Muscle of back (tissue), 11 donors: Measurements from ENCODE around the gene DNAJC30. TPM values are rescaled to one million over a fixed set of nuclear protein-coding genes. Genes with fewer than 3 reads are reported as not detected.

Experiments used
- DNase-seq, 3 donors: peaks; one replicate each; pipeline versions ENCODE4 v3.0.0 to v3.0.0-alpha.2; 2013
- polyA plus RNA-seq, 10 donors: library from polyadenylated mRNA; unstranded; fragments of 120-200 nt; gene quantifications; one replicate each; pipeline ENCODE4 v1.2.1, GENCODE V29; 2013; ENCODE audit not compliant: insufficient read length in 10 of 10

The DNAJC30 gene
- polyA plus RNA-seq, 10 donors = 5.6 to 7.4 (median 6.6) TPM

- DNase-seq = no peak
Observed at GRCh38 chr7:73650524-73650923, 32.7 kb downstream of the DNAJC30 start.

GRCh38 chr7:73649576-73649975, 33.7 kb downstream of the DNAJC30 start:
- no peak for DNase-seq

GRCh38 chr7:73648593-73649332, 34.5 kb downstream of the DNAJC30 start:
- DNase-seq = no peak

GRCh38 chr7:73647725-73648592, 35.3 kb downstream of the DNAJC30 start:
- DNase-seq = no peak

GRCh38 chr7:73646785-73647724, 36.2 kb downstream of the DNAJC30 start:
- DNase-seq = no peak

GRCh38 chr7:73645643-73646174, 37.5 kb downstream of the DNAJC30 start:
- DNase-seq = no peak

- DNase-seq = no peak
Observed at GRCh38 chr7:73644688-73645286, 38.5 kb downstream of the DNAJC30 start.

- DNase-seq = no peak
Observed at GRCh38 chr7:73642834-73643233, 40.4 kb downstream of the DNAJC30 start.

- no peak for DNase-seq
Observed at GRCh38 chr7:73638911-73639310, 44.3 kb downstream of the DNAJC30 start.

- DNase-seq = no peak
Observed at GRCh38 chr7:73635428-73636200, 47.6 kb downstream of the DNAJC30 start.

GRCh38 chr7:73633844-73634243, 49.4 kb downstream of the DNAJC30 start:
- DNase-seq = no peak

- no peak for DNase-seq
Observed at GRCh38 chr7:73633323-73633722, 49.9 kb downstream of the DNAJC30 start.

- no peak for DNase-seq
Observed at GRCh38 chr7:73631558-73631957, 51.7 kb downstream of the DNAJC30 start.

Other genes with a start within 250 kb of the DNAJC30 start
- 10 to 100 TPM in 7 of 10 donors, 1 to 10 TPM in 3; 8.5 to 19.7 (median 14.8) TPM for gene FZD9, start 249.7 kb downstream of the DNAJC30 start, polyA plus RNA-seq
- gene BAZ1B, start 161.2 kb downstream of the DNAJC30 start, polyA plus RNA-seq = 10 to 100 TPM; 46.3 to 60.5 (median 50.3) TPM
- gene BCL7B, start 125.8 kb downstream of the DNAJC30 start, polyA plus RNA-seq = 10 to 100 TPM; 27.2 to 34.7 (median 31.0) TPM
- 10 to 100 TPM; 21.1 to 33.8 (median 26.3) TPM for gene TBL2, start 104.9 kb downstream of the DNAJC30 start, polyA plus RNA-seq
- 1 to 10 TPM in 2 of 10 donors, under 1 TPM in 7, not detected in 1; 0.13 to 1.3 (median 0.22) TPM for gene MLXIPL, start 58.9 kb downstream of the DNAJC30 start, polyA plus RNA-seq
- 1 to 10 TPM; 1.9 to 4.4 (median 2.6) TPM for gene VPS37D, start 15.6 kb downstream of the DNAJC30 start, polyA plus RNA-seq
- 10 to 100 TPM; 65.5 to 73.3 (median 69.5) TPM for gene BUD23, start 144 bp upstream of the DNAJC30 start, polyA plus RNA-seq
- 10 to 100 TPM in 5 of 10 donors, 1 to 10 TPM in 5; 6.2 to 12.2 (median 9.9) TPM for gene STX1A, start 36.2 kb upstream of the DNAJC30 start, polyA plus RNA-seq
- 10 to 100 TPM in 8 of 10 donors, 1 to 10 TPM in 2; 8.6 to 14.4 (median 10.9) TPM for gene ABHD11, start 55.3 kb upstream of the DNAJC30 start, polyA plus RNA-seq
- under 1 TPM in 6 of 10 donors, not detected in 4; 0.16 to 0.29 (median 0.24) TPM for gene CLDN3, start 86.8 kb upstream of the DNAJC30 start, polyA plus RNA-seq
- gene CLDN4, start 147.5 kb upstream of the DNAJC30 start, polyA plus RNA-seq = 1 to 10 TPM in 3 of 10 donors, under 1 TPM in 7; 0.22 to 7.9 (median 0.54) TPM
- 1 to 10 TPM in 6 of 10 donors, under 1 TPM in 4; 0.45 to 1.8 (median 1.2) TPM for gene METTL27, start 159.1 kb upstream of the DNAJC30 start, polyA plus RNA-seq
- not detected for gene TMEM270, start 177.7 kb upstream of the DNAJC30 start, polyA plus RNA-seq